ENCODE results near the gene KCND2.

DNA sequence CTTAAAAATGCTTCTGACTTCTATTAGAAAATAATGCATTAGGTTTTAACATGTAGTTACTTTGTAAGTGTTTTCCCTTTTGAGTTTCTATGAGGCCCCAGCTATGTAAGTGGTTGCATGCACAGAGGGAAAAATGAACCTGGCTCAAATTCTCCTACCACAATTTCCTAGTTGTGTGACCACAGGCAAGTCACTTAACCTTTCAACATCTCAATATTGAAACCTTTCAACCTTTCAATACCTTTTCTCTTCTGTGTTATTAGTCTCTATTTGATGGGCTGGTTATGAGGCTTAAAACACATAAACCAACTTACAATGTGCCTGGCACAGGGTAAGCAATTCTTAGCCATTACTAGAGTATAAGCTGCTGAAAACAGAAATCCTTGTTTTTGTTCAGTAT, 203.0 kb downstream of the KCND2 start:
- TF ChIP-seq CTCF (IDR thresholded peaks at IDR 0.05; ENCODE audit: low read depth, low read length) (no peak), POLR2A (IDR thresholded peaks at IDR 0.05; ENCODE audit: extremely low read depth, insufficient read length) (no peak)

All from NB4 (cell line).